HEK293 (cell line): ENCODE results near the gene DDX47.
A peak's percentile ranks its signal among the peaks of the same experiment; 100 is the strongest.

Experiments used
- CTCF ChIA-PET: fragments of 350-600 bp; formaldehyde crosslinking; extraction: SDS; loops from one replicate; lab custom pipeline; 2021; ENCODE audit warnings: antibody characterized with exemption; lab: Yijun Ruan, JAX
- POLR2A ChIA-PET: fragments of 300-600 bp; formaldehyde crosslinking; extraction: SDS; loops from one replicate; lab custom pipeline; 2020; ENCODE audit warnings: antibody characterized with exemption, inconsistent platforms; lab: Yijun Ruan, JAX
- H3K27ac ChIP-seq: fragments of 200-500 bp; sonication (Bioruptor generic); 2 replicates; pipeline ENCODE4 v1.5.1; 2014; ENCODE audit warnings: low read depth, low read length, control low read depth, inconsistent platforms; ENCODE audit errors: extremely low read depth
- H3K36me3 ChIP-seq, 2 experiments: fragments of 200-500 bp in 1 of 2; sonication (Bioruptor generic) in 1 of 2; 1 replicate in 1 of 2; 2 replicates in 1 of 2; pipeline ENCODE4 v1.5.1; 2014 to 2017; ENCODE audit warnings: inconsistent platforms in 2 of 2, low read length in 2 of 2; ENCODE audit not compliant: control insufficient read depth in 2 of 2, insufficient read depth in 1 of 2
- H3K4me1 ChIP-seq: fragments of 200-500 bp; sonication (Bioruptor generic); 2 replicates; pipeline ENCODE4 v1.5.1; 2014; ENCODE audit warnings: mild to moderate bottlenecking, low read length, inconsistent platforms; ENCODE audit not compliant: control insufficient read depth, insufficient read depth
- H3K4me3 ChIP-seq: 2 replicates; pipeline ENCODE4 v1.5.1; 2011; ENCODE audit warnings: low read depth, mild to moderate bottlenecking, control low read depth, low read length, moderate library complexity
- H3K9me3 ChIP-seq: fragments of 200-500 bp; sonication (Bioruptor generic); 2 replicates; pipeline ENCODE4 v1.5.1; 2014; ENCODE audit warnings: low read depth, low read length, inconsistent platforms; ENCODE audit not compliant: control insufficient read depth, insufficient read depth
- HOXD13 ChIP-seq: sonication (generic); formaldehyde crosslinking; IDR thresholded peaks from 2 replicates; pipeline ENCODE4 v1.8.0; 2022; ENCODE audit warnings: missing genetic modification reagents, borderline replicate concordance
- SCRT1 ChIP-seq: fragments of 450-650 bp; formaldehyde crosslinking; IDR thresholded peaks from 2 replicates; pipeline ENCODE4 v1.5.1; 2016; ENCODE audit warnings: missing biosample characterization, missing genetic modification characterization, borderline replicate concordance
- SP7 ChIP-seq: fragments of 450-650 bp; formaldehyde crosslinking; IDR thresholded peaks from 2 replicates; pipeline ENCODE4 v1.5.1; 2016; ENCODE audit warnings: missing biosample characterization, missing genetic modification characterization
- ZBTB48 ChIP-seq: fragments of 450-650 bp; formaldehyde crosslinking; IDR thresholded peaks from 2 replicates; pipeline ENCODE4 v1.5.1; 2016; ENCODE audit warnings: missing biosample characterization, missing genetic modification characterization
- ZBTB8A ChIP-seq: fragments of 450-650 bp; formaldehyde crosslinking; IDR thresholded peaks from 2 replicates; pipeline ENCODE4 v1.5.1; 2016; ENCODE audit warnings: missing biosample characterization, missing genetic modification characterization
- ZFP37 ChIP-seq: fragments of 450-650 bp; formaldehyde crosslinking; IDR thresholded peaks from 2 replicates; pipeline ENCODE4 v1.5.1; 2016; ENCODE audit warnings: missing biosample characterization, missing genetic modification characterization
- ZFP69B ChIP-seq: fragments of 450-650 bp; formaldehyde crosslinking; IDR thresholded peaks from 2 replicates; pipeline ENCODE4 v1.5.1; 2016; ENCODE audit warnings: missing biosample characterization, missing genetic modification characterization
- ZNF366 ChIP-seq: fragments of 450-650 bp; formaldehyde crosslinking; conservative IDR thresholded peaks from 2 replicates; pipeline ENCODE4 v1.5.1; 2016; ENCODE audit warnings: missing biosample characterization, missing genetic modification characterization
- ZNF391 ChIP-seq: fragments of 450-650 bp; formaldehyde crosslinking; IDR thresholded peaks from 2 replicates; pipeline ENCODE4 v1.5.1; 2016; ENCODE audit warnings: low read depth, missing biosample characterization, missing genetic modification characterization, borderline replicate concordance
- ZNF394 ChIP-seq: fragments of 450-650 bp; formaldehyde crosslinking; IDR thresholded peaks from 2 replicates; pipeline ENCODE4 v1.5.1; 2016; ENCODE audit warnings: missing biosample characterization, missing genetic modification characterization, mild to moderate bottlenecking, moderate library complexity, borderline replicate concordance
- ZNF521 ChIP-seq: fragments of 450-650 bp; formaldehyde crosslinking; IDR thresholded peaks from 2 replicates; pipeline ENCODE4 v1.5.1; 2017; ENCODE audit warnings: missing biosample characterization, mild to moderate bottlenecking, missing genetic modification characterization
- ZNF654 ChIP-seq: fragments of 450-650 bp; formaldehyde crosslinking; IDR thresholded peaks from 2 replicates; pipeline ENCODE4 v1.5.1; 2016; ENCODE audit warnings: low read depth, missing biosample characterization, missing genetic modification characterization
- TF ChIP-seq, protein P1 (sequence below): fragments of 450-650 bp; formaldehyde crosslinking; IDR thresholded peaks from 2 replicates; pipeline ENCODE4 v1.5.1; 2017; ENCODE audit warnings: missing biosample characterization, missing genetic modification characterization
- TF ChIP-seq, protein P2 (sequence below): fragments of 450-650 bp; formaldehyde crosslinking; IDR thresholded peaks from 2 replicates; pipeline ENCODE4 v1.5.1; 2017; ENCODE audit warnings: missing biosample characterization, mild to moderate bottlenecking, missing genetic modification characterization, moderate library complexity
- TF ChIP-seq, protein P3 (sequence below): fragments of 450-650 bp; formaldehyde crosslinking; IDR thresholded peaks from 2 replicates; pipeline ENCODE4 v1.5.1; 2016; ENCODE audit warnings: missing biosample characterization, missing genetic modification characterization
- TF ChIP-seq, protein P4 (sequence below): fragments of 450-650 bp; formaldehyde crosslinking; IDR thresholded peaks from 2 replicates; pipeline ENCODE4 v1.5.1; 2016; ENCODE audit warnings: missing biosample characterization, missing genetic modification characterization
- TF ChIP-seq, protein P5 (sequence below): fragments of 450-650 bp; formaldehyde crosslinking; IDR thresholded peaks from 2 replicates; pipeline ENCODE4 v1.5.1; 2016; ENCODE audit warnings: missing biosample characterization, missing genetic modification characterization

DDX47 gene

DNA sequence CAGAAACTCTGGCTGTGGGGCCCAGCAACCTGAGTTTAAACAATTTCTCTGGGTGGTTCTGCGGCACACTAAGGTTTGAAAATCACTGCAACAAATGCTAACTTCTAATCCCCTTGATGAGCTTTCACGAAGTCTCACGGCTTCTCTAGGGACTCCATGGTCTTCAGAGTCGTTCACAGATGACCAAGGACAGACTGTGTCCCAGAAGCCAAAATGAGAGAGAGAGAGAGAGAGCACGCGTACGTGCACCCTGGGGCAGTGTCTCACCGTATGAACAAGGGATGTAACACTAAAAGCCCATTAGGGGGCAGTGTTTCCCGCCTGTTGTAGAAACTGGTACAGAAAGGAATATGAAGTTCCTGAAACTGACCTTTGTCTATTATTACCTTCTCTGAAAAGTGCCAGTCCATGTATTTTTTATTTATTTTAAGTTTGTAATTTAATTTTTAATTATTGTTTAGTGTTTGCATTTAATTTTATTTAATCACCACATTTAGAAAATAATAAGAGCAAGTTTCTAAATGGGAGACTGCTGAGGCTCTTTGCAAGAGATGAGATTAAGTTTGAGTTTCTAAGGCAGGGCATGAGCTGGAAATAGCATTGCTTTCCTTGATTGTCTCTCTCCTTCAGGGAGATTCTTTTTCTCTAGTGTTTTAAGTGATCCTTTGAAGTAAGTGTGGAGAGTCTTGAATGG, 24.3 kb upstream of the DDX47 start (continued):
- TF ChIP-seq, protein P1, sequence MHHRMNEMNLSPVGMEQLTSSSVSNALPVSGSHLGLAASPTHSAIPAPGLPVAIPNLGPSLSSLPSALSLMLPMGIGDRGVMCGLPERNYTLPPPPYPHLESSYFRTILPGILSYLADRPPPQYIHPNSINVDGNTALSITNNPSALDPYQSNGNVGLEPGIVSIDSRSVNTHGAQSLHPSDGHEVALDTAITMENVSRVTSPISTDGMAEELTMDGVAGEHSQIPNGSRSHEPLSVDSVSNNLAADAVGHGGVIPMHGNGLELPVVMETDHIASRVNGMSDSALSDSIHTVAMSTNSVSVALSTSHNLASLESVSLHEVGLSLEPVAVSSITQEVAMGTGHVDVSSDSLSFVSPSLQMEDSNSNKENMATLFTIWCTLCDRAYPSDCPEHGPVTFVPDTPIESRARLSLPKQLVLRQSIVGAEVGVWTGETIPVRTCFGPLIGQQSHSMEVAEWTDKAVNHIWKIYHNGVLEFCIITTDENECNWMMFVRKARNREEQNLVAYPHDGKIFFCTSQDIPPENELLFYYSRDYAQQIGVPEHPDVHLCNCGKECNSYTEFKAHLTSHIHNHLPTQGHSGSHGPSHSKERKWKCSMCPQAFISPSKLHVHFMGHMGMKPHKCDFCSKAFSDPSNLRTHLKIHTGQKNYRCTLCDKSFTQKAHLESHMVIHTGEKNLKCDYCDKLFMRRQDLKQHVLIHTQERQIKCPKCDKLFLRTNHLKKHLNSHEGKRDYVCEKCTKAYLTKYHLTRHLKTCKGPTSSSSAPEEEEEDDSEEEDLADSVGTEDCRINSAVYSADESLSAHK (tag by site-specific recombination): peak; percentile 86; the same call in 1 of the 2 replicates
- TF ChIP-seq SP7 (tag by site-specific recombination) (peak; percentile 54; the same call in 1 of the 2 replicates), ZNF521 (no peak), ZNF366 (tag by site-specific recombination) (peak; percentile 42; the same call in 1 of the 2 replicates), ZFP69B (peak; percentile 81; the same call in 1 of the 2 replicates), ZBTB48 (tag by site-specific recombination) (no peak), SCRT1 (tag by site-specific recombination) (no peak), ZFP37 (0 out of 2 replicates have a peak, but pooled peaks have one; percentile 23), ZNF394 (tag by site-specific recombination) (0 out of 2 replicates have a peak, but pooled peaks have one; percentile 28), ZNF654 (tag by site-specific recombination) (peak; percentile 95), ZNF391 (tag by site-specific recombination) (0 out of 2 replicates have a peak, but pooled peaks have one; percentile 16), ZBTB8A (tag by site-specific recombination) (0 out of 2 replicates have a peak, but pooled peaks have one; percentile 21)
- TF ChIP-seq, protein P2, sequence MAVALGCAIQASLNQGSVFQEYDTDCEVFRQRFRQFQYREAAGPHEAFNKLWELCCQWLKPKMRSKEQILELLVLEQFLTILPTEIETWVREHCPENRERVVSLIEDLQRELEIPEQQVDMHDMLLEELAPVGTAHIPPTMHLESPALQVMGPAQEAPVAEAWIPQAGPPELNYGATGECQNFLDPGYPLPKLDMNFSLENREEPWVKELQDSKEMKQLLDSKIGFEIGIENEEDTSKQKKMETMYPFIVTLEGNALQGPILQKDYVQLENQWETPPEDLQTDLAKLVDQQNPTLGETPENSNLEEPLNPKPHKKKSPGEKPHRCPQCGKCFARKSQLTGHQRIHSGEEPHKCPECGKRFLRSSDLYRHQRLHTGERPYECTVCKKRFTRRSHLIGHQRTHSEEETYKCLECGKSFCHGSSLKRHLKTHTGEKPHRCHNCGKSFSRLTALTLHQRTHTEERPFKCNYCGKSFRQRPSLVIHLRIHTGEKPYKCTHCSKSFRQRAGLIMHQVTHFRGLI: peak; percentile 12; the same call in 1 of the 2 replicates
- TF ChIP-seq, protein P3, sequence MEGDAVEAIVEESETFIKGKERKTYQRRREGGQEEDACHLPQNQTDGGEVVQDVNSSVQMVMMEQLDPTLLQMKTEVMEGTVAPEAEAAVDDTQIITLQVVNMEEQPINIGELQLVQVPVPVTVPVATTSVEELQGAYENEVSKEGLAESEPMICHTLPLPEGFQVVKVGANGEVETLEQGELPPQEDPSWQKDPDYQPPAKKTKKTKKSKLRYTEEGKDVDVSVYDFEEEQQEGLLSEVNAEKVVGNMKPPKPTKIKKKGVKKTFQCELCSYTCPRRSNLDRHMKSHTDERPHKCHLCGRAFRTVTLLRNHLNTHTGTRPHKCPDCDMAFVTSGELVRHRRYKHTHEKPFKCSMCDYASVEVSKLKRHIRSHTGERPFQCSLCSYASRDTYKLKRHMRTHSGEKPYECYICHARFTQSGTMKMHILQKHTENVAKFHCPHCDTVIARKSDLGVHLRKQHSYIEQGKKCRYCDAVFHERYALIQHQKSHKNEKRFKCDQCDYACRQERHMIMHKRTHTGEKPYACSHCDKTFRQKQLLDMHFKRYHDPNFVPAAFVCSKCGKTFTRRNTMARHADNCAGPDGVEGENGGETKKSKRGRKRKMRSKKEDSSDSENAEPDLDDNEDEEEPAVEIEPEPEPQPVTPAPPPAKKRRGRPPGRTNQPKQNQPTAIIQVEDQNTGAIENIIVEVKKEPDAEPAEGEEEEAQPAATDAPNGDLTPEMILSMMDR (tag by site-specific recombination): peak; percentile 67
- TF ChIP-seq, protein P4, sequence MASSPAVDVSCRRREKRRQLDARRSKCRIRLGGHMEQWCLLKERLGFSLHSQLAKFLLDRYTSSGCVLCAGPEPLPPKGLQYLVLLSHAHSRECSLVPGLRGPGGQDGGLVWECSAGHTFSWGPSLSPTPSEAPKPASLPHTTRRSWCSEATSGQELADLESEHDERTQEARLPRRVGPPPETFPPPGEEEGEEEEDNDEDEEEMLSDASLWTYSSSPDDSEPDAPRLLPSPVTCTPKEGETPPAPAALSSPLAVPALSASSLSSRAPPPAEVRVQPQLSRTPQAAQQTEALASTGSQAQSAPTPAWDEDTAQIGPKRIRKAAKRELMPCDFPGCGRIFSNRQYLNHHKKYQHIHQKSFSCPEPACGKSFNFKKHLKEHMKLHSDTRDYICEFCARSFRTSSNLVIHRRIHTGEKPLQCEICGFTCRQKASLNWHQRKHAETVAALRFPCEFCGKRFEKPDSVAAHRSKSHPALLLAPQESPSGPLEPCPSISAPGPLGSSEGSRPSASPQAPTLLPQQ (tag by site-specific recombination): peak; percentile 90; the same call in 1 of the 2 replicates

DNA sequence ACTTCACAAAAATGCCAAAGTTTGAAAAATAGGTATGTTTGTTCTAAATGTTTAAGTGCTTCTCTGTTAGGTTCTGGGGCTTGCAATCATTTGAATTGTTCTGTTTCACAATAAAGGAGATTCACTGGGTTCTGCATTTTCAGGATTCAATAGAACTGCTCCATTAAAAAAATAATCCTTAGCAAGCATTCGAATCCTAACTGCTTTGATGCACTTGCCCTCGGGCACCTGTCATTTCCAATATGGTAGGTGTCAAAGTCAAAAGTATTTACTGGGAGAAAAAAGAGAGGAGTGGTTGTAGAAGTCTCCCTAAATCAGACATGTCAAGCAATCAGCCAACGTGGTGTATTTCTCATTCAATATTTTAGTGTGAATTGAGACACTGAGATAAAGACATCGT, 22.2 kb upstream of the DDX47 start:
- CTCF ChIA-PET: interaction anchor here (0.8 to 2.9 kb wide), 5 partner anchors 22 to 421 kb away, joined by 3 to 19 read pairs (median 5); no protein-coding TSS in a partner anchor
- Histone ChIP-seq H3K4me1 (peaks cover 23% of the 10 kb centered on the region), H3K36me3 (no peaks in the 10 kb centered on the region), H3K27ac (no peak overlapping the region), H3K4me3 (no peak overlapping the region)
- POLR2A ChIA-PET: no interaction called here
- TF ChIP-seq HOXD13: no peak
- TF ChIP-seq, protein P5, sequence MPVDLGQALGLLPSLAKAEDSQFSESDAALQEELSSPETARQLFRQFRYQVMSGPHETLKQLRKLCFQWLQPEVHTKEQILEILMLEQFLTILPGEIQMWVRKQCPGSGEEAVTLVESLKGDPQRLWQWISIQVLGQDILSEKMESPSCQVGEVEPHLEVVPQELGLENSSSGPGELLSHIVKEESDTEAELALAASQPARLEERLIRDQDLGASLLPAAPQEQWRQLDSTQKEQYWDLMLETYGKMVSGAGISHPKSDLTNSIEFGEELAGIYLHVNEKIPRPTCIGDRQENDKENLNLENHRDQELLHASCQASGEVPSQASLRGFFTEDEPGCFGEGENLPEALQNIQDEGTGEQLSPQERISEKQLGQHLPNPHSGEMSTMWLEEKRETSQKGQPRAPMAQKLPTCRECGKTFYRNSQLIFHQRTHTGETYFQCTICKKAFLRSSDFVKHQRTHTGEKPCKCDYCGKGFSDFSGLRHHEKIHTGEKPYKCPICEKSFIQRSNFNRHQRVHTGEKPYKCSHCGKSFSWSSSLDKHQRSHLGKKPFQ (tag by site-specific recombination): peak; percentile 58; the same call in 1 of the 2 replicates
- TF ChIP-seq, all 188 proteins: peak for 1
- no peaks in the 10 kb centered on the region for H3K9me3 ChIP-seq
